OCI-LY3 (cell line): Measurements from ENCODE around the gene BTG2.

Experiments
- CTCF ChIP-seq: fragments of 200-600, 300-600 bp; sonication (generic); IDR thresholded peaks from 2 replicates; pipeline ENCODE4 v1.5.1; 2014; ENCODE audit warnings: antibody characterized with exemption, low read length, low read depth
- EZH2phosphoT487 ChIP-seq: fragments of 200-600 bp; shearing (Covaris generic); IDR thresholded peaks from 2 replicates; pipeline ENCODE4 v1.6.1; 2018; ENCODE audit warnings: antibody characterized with exemption, mixed run types, low read depth

GRCh38 chr1:203278082-203278884 lies 27.0 kb upstream of the BTG2 start:
- TF ChIP-seq CTCF = no peak
- TF ChIP-seq EZH2phosphoT487 = no peak
